Dermis lymphatic vessel endothelial cell (primary cell): ENCODE data around the gene GATD1. TPM values are rescaled to one million over a fixed set of nuclear protein-coding genes. Genes with fewer than 3 reads are reported as not detected.

Source experiments
- total RNA-seq: library from RNA; depleted of rRNA; stranded (reverse); fragments of >200 nt; gene quantifications from 2 replicates; pipeline ENCODE4 v1.2.1, GENCODE V29; 2014

GATD1 gene
- 22.9 and 25.1 TPM in 2 replicates for total RNA-seq

DNA sequence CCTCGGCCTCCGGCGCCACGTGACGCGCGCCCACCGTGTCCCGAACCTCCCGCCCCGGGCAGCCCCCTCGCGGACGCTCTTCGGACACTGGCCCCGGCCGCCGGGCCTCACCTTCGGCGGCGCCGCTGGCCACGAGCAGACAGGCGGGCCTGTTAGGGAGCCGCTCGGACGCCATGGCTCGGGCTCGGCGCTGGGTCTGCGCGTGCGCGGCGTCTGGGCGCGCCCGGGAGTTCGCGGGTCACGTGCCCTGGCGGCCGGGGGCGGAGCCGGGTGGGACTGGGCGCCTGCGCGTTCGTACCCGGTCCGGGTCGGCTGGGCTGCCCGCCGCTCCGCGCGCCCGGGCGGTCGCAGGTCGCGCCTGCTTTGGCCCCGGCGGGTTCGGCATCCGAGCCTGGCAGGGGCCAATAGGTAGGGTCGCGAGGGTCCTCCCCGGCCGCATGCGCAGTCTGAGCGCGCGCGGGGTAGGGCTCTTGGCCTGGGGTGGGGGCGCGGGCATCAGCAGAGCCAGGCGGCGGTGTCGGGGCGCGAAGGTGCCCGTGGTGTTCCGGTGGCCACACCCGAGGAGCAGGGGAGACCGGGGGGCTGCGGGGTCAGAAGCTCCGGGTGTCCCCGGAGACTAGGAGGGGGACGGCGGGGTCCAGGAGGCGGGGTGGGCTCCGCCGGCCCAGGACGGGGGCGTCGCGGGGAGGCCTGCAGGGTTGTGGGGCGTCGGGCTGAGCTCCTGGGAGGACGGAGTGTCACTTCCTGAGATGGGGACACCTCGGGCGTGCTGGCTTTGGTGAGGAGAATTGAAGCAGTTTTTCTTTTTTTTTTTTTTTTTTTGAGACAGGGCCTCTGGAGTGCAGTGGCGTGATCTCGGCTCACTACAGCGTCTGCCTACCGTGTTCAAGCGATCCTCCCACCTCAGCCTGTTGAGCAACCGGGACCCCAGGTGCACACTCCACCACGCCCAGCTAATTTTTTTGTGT is at the start of gene GATD1:
Gene GATD1 (minus strand): TSS at position 200 of the 968 bp plus-strand sequence. CDS start 25 bp downstream, at position 175.

GRCh38 chr11:818396-819128 is 41.3 kb upstream of the GATD1 start, which contains the start of gene PNPLA2:
TSS of gene PNPLA2 (plus strand) at chr11:818914. CDS start at chr11:819719, 805 bp downstream.

GRCh38 chr11:809287-810039 is 32.2 kb upstream of the GATD1 start, which contains the start of gene RPLP2:
TSS of gene RPLP2 (plus strand) at chr11:809967. CDS start at chr11:810235, 268 bp downstream.

DNA sequence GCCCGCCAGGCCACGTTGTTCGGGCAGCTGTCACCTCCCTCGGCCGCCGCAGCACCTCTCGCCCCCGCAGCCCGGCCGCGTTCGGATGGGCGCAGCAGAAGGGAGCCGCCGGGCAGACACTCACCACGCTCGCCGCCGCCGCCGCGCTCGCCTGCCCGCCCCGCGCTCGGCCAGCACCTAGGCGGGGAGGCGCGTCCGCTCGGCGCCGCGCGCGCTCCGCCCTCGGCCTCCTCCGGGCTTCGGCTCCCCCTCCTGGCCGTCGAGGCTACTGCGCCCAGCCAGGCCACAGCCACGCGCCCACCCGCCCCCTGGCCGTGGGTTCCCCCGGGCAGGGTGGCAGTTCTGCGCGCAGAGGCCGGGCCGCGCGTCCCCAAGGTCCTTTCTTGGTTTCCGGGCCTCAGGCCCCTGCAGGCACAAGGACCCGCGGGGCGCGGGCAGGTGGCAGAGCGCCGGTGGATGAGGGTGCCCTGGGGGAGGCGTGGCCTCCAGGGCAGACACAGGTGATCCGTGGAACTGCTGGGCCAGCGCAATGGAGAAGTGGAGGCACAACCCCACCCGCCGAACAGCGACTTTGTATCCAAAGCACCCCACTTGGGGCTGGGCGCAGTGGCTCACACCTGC is 20.9 kb upstream of the GATD1 start, which contains the start of gene SLC25A22:
Gene SLC25A22 (minus strand): TSS at position 189 of the 621 bp plus-strand sequence. CDS start 3,275 bp downstream, outside the sequence.

DNA sequence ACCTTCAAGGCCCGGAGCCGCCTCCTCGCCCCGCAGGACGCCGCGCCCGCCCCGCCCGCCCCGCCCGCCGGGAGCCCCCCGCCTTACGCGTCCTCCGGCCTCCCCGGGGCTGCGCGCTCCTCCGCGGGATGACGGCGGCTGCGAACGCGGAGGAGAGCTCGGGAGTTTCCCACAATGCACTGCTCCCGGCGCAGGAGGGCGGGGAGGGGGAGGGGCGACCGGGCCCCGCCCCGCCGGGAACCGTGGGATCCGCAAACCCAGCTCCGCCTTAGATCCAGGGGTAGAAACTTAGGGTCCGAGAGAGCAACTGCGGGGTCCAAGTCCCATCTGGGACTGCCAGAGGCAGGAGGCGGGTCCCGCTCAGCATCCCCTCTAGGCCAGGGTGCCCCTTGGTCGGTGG is 12.7 kb upstream of the GATD1 start, which contains the start of gene CEND1:
Gene CEND1 (minus strand): TSS at position 148 of the 400 bp plus-strand sequence. CDS start 1,514 bp downstream, outside the sequence.

GRCh38 chr11:747158-748006 is 29.9 kb downstream of the GATD1 start, which contains the start of gene TALDO1:
TSS of gene TALDO1 (plus strand) at chr11:747464. CDS start at chr11:747482, 18 bp downstream.

Other genes with a start within 250 kb of the GATD1 start
- 34.2 and 39.2 TPM in 2 replicates for gene HRAS, start 241.9 kb downstream of the GATD1 start, total RNA-seq
- gene LRRC56, start 240.0 kb downstream of the GATD1 start, total RNA-seq, result 0.34 and 0.43 TPM in 2 replicates
- gene LMNTD2, start 216.7 kb downstream of the GATD1 start, total RNA-seq, result 1.5 and 1.7 TPM in 2 replicates
- 9.2 and 19.1 TPM in 2 replicates for gene RASSF7, start 216.5 kb downstream of the GATD1 start, total RNA-seq
- 17.6 and 19.3 TPM in 2 replicates for gene PHRF1, start 201.0 kb downstream of the GATD1 start, total RNA-seq
- 7.4 and 11.4 TPM in 2 replicates for gene IRF7, start 161.5 kb downstream of the GATD1 start, total RNA-seq
- not detected in 2 replicates for gene CDHR5, start 152.5 kb downstream of the GATD1 start, total RNA-seq
- gene SCT, start 150.3 kb downstream of the GATD1 start, total RNA-seq, result not detected in 2 replicates
- gene DRD4, start 140.2 kb downstream of the GATD1 start, total RNA-seq, result not detected in 2 replicates
- gene DEAF1, start 82.3 kb downstream of the GATD1 start, total RNA-seq, result 27.5 and 34.3 TPM in 2 replicates
- 7.9 and 11.1 TPM in 2 replicates for gene TMEM80, start 81.7 kb downstream of the GATD1 start, total RNA-seq
- 1.9 and 2.1 TPM in 2 replicates for gene EPS8L2, start 71.3 kb downstream of the GATD1 start, total RNA-seq
- 96.4 and 101 TPM in 2 replicates for gene TALDO1, start 30.0 kb downstream of the GATD1 start, total RNA-seq
- 0.09 TPM in 1 of 2 replicates, not detected in the other for gene CEND1, start 12.6 kb upstream of the GATD1 start, total RNA-seq
- 4.7 and 5.2 TPM in 2 replicates for gene SLC25A22, start 20.8 kb upstream of the GATD1 start, total RNA-seq
- gene PIDD1, start 27.7 kb upstream of the GATD1 start, total RNA-seq, result 3.0 and 3.5 TPM in 2 replicates
- 292 and 295 TPM in 2 replicates for gene RPLP2, start 32.5 kb upstream of the GATD1 start, total RNA-seq
- 45.8 and 67.0 TPM in 2 replicates for gene PNPLA2, start 41.4 kb upstream of the GATD1 start, total RNA-seq
- 17.9 and 28.8 TPM in 2 replicates for gene CRACR2B, start 50.4 kb upstream of the GATD1 start, total RNA-seq
- gene CD151, start 55.5 kb upstream of the GATD1 start, total RNA-seq, result 587 and 744 TPM in 2 replicates
- 133 and 311 TPM in 2 replicates for gene POLR2L, start 65.0 kb upstream of the GATD1 start, total RNA-seq
- gene TSPAN4, start 65.4 kb upstream of the GATD1 start, total RNA-seq, result 57.3 and 155 TPM in 2 replicates
- gene CHID1, start 133.3 kb upstream of the GATD1 start, total RNA-seq, result 24.4 and 29.8 TPM in 2 replicates
- gene AP2A2, start 148.4 kb upstream of the GATD1 start, total RNA-seq, result 24.7 and 37.1 TPM in 2 replicates